SK-N-MC (cell line): ENCODE data around the gene ARHGAP26.

Experiments
- FOXP2 ChIP-seq: optimal IDR thresholded peaks from 2 replicates; pipeline ENCODE3; 2011; ENCODE audit warnings: mild to moderate bottlenecking, moderate library complexity; ENCODE audit not compliant: insufficient read depth; ENCODE audit errors: extremely low read length, control extremely low read depth
- POLR2AphosphoS5 ChIP-seq: IDR thresholded peaks from 2 replicates; pipeline ENCODE4 v1.6.1; 2012; ENCODE audit warnings: mild to moderate bottlenecking, low read depth, low read length, borderline replicate concordance

- TF ChIP-seq POLR2AphosphoS5 (no peak), FOXP2 (no peak)
Measured at GRCh38 chr5:143274952-143275351, 504.8 kb downstream of the ARHGAP26 start.
